T-helper 2 cell treated with Interferon-gamma antibody and Interleukin-4, amounts not matched to agents 5 μg/mL and 100 μg/mL, for 36 hours (primary cell): ENCODE results near the gene FUT6.
"Not testable (repeated sequence)": the region's sequence is repeated elsewhere in the genome, so short reads cannot be mapped to it uniquely, and the experiment has no call there.

Source experiments
- DNase-seq: peaks from one replicate; pipeline ENCODE4 v3.0.0; 2021; ENCODE audit warnings: low spot score
- H3K27ac Mint-ChIP-seq: one replicate; pipeline ENCODE4 v1.8.0; 2021; ENCODE audit warnings: mild to moderate bottlenecking, mixed read lengths
- H3K27me3 Mint-ChIP-seq: one replicate; pipeline ENCODE4 v1.8.0; 2021; ENCODE audit warnings: low read depth, mixed read lengths
- H3K36me3 Mint-ChIP-seq: one replicate; pipeline ENCODE4 v1.8.0; 2021; ENCODE audit warnings: low read depth, mixed read lengths
- H3K4me1 Mint-ChIP-seq: one replicate; pipeline ENCODE4 v1.8.0; 2021; ENCODE audit warnings: low read depth, mixed read lengths
- H3K4me3 Mint-ChIP-seq: one replicate; pipeline ENCODE4 v1.8.0; 2022; ENCODE audit warnings: mild to moderate bottlenecking, moderate library complexity, mixed read lengths
- H3K9me3 Mint-ChIP-seq: one replicate; pipeline ENCODE4 v1.8.0; 2021; ENCODE audit warnings: mixed read lengths

FUT6 gene

DNA sequence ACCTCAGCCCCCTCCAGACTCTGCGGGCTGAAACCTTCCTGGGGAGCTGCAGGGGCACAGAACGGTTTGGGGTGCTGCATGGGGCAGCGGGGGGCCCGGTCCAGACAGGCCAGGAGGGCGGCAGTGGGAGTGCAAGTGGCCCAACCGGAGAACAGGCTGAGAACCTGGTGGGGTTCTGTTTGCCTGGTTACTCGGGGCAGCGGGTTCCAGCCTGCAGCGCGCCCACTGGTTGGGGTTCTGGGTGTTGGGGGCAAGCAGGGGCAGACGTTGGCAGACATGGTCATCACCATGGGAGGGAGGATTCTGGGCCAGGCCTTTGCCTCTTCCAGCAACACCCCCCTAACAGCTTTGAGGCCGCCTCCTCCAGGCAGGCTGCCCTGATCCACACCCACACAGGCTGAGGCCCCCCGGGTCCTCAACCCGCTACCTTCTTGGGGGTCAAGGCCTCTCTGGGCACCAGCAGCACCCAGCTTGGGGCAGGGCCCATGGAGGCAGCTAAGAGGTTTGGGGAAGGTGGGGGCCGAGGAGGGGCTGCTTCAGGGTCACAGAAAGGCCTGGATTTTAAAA lies 54.8 kb downstream of the FUT6 start, which contains the start of gene PRR22:
Gene PRR22 (minus strand): TSS at position 166 of the 567 bp plus-strand sequence. CDS start 86 bp downstream, at position 80.
- Mint-ChIP-seq H3K9me3 (no peaks in the 10 kb centered on the region), H3K27me3 (no peaks in the 10 kb centered on the region), H3K4me3 (no peak within 1 kb of the TSS), H3K4me1 (no peaks in the 10 kb centered on the region), H3K36me3 (peaks cover 21% of the 10 kb centered on the region), H3K27ac (no peak within 1 kb of the TSS)
- no peak for DNase-seq

DNA sequence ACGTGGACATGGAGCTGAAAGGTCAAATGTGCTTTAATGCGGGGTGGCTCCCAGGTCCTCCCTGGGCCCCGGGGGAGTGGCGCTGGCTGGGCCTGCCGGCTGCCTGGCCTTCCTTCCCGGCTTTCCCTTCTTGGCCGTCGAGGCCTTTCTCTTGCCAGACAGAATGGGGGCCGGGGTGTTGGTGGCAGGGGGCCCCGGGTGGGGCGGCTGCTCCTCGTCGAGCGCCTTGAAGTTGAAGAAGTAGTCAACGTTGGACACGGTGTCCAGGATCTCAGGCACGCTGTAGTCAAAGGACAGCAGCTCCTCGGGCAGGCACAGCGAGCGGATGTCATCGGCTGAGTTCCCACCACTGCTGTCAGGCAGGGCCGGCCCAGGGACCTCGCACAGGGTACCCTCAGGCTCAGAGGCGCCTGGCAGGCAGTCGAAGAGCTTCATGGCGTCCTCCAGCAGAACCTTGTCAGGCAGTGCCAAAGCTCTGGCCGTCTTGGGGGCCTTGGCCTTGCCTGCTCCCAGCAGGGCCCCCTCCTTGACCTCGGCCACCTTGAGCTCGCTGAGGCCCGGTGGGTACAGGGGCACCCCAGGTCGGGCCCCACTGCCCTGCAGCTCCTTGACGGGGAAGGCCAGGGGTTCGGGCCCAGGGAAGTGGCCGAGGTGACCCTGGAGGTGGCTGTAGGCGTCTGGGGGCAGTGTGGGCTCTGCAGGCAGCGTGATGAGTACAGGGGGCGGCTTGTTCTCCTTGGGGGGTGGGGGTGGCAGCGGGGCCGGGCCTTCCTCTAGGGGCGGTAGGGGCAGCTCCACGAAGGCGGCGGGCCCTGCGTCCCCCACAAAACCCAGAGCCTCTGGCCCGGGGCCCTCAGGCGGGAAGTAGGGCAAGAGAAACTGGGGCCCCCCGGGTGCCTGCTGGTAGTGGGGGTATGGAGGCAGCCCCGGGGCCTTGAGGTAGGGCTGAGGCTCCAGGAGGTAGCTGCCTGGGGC lies 56.3 kb downstream of the FUT6 start:
- Mint-ChIP-seq H3K9me3 (no peaks in the 10 kb centered on the region), H3K27ac (no peak overlapping the region)

DNA sequence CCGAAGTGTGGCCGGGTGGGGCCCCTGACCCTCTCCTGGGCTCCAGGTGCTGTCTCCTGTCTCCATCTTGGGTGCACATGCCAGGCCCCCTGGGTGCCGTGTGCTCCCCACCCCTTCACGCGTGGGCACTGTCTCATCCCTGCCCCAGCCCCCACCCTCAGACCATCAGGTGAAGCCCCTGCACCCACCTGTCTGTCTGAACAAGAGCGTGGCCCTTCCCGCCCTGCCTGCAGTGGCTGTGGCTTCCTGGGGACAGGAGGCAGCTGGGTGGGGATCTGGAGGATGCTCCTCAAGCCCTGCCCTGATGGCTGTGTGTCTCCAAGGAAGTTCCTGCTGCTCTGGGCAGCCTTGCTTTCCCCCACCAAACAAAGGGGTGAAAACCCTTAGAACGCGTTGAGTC lies 57.2 kb downstream of the FUT6 start:
- no peaks in the 10 kb centered on the region for H3K9me3 Mint-ChIP-seq

More for the DNA sequence above, 56.3 kb downstream of the FUT6 start:
- H3K27me3 Mint-ChIP-seq, result no peaks in the 10 kb centered on the region
- DNase-seq, result no peak
- peaks cover 15% of the 10 kb centered on the region for H3K36me3 Mint-ChIP-seq
- H3K4me1 Mint-ChIP-seq, result no peaks in the 10 kb centered on the region
- no peak overlapping the region for H3K4me3 Mint-ChIP-seq

DNA sequence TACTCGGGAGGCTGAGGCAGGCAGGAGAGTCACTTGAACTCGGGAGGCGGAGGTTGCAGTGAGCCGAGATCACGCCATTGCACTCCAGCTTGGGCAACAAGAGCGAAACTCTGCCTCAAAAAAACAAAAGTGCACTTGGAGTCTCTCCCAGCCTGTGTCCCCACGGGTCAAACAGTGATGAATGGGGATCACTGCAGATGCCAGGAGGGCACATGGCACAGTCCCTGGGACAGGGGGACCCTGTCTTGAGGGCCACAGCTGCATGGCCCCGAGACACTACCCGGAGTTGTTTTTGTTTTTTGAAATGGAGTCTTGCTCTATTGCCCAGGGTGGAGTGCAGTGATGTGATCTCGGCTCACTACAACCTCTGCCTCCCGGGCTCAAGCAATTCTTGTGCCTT lies 58.6 kb downstream of the FUT6 start:
- H3K27me3 Mint-ChIP-seq, H3K27ac Mint-ChIP-seq, H3K36me3 Mint-ChIP-seq, H3K9me3 Mint-ChIP-seq, DNase-seq, H3K4me1 Mint-ChIP-seq, H3K4me3 Mint-ChIP-seq: not testable (repeated sequence)

More for the DNA sequence above, 57.2 kb downstream of the FUT6 start:
- no peak for DNase-seq
- H3K36me3 Mint-ChIP-seq, result peaks cover 11% of the 10 kb centered on the region
- no peak overlapping the region for H3K4me3 Mint-ChIP-seq
- H3K4me1 Mint-ChIP-seq, result no peaks in the 10 kb centered on the region
- H3K27ac Mint-ChIP-seq, result no peak overlapping the region
- no peaks in the 10 kb centered on the region for H3K27me3 Mint-ChIP-seq
